ENCODE measurements around the gene DAAM1. TPM values are rescaled to one million over a fixed set of nuclear protein-coding genes. Genes with fewer than 3 reads are reported as not detected.

The DAAM1 gene
- total RNA-seq, 1 experiment from 2014 or later, result 30.4 TPM

DNA sequence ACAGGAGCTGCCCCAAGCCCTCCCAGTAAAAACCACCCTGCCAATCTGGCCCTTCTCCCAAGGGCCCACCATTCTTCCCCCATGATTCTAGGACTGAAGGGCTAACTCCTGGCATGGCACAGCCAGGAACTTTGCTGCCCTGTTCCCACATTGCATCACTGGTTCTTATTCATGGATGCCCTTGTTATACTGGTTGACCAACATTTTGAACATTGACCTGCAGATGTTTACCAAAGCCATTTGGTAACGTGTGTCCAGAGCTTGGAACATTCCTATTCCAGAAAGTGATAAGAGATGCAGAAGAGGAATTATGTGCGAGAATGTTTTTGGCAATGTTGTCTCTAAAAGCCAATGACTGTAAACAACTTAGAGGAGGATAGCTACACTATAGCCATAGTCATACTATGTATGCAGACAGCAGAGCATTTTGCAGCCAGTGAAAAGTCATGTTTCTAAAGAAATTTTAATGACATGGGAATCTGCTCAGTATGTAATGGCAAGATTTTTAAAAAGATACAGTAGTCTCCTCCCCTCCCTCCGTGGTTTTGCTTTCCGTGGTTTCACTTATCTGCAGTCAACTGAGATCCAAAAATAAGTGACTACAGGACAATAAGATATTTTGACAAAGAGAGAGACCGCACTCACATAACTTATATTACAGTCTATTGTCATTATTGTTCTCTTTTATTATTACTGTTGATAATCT lies 108.8 kb downstream of the DAAM1 start:
- ChIA-PET CTCF (no interaction called here), POLR2A (no interaction called here)
- Mint-ChIP-seq H3K9me3 (no peaks in the 10 kb centered on the region), H3K4me3 (no peak overlapping the region), H3K36me3 (no peaks in the 10 kb centered on the region; the same call in 1 of the 2 replicates), H3K27ac (no peak overlapping the region; the same call in 1 of the 2 replicates), H3K4me1 (no peaks in the 10 kb centered on the region), H3K27me3 (ENCODE audit: low read depth) (no peaks in the 10 kb centered on the region)
- ATAC-seq (no peak), DNase-seq (ENCODE audit: low spot score) (no peak)
- TF ChIP-seq GABPB1 (CRISPR knock-in tag; IDR thresholded peaks at IDR 0.05), result peak; percentile 92
- TF ChIP-seq FOXP1 (CRISPR knock-in tag; IDR thresholded peaks at IDR 0.05; ENCODE audit: borderline replicate concordance), result no peak
- TF ChIP-seq NFYB (CRISPR knock-in tag; conservative IDR thresholded peaks at IDR 0.05; ENCODE audit: low read depth), result no peak

DNA sequence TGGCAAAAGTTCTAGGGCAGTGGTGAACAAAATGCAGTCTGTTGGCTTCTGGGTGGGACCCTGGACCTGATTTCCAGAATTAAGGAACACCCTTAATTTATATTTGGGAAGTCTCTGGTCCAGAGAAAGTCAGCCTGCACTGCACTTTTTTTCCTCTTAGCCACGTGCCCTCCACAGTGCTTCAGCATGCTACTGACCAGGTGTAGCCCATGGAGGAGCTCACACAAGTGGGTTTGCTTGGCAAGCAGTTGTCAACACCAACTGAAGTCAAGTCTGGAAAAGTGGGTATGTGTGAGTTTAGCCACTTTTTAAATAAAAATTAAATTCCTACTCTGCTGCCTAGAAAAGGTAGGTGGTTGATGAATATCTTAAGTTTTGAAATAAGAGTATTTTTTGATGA lies 111.3 kb downstream of the DAAM1 start:
- Mint-ChIP-seq H3K4me3 (no peak overlapping the region), H3K36me3 (no peaks in the 10 kb centered on the region), H3K9me3 (no peaks in the 10 kb centered on the region), H3K27ac (no peak overlapping the region), H3K4me1 (peaks cover 8% of the 10 kb centered on the region), H3K27me3 (ENCODE audit: low read depth) (no peaks in the 10 kb centered on the region)
- no peak for ATAC-seq
- no peak for DNase-seq (ENCODE audit: low spot score)
- ChIA-PET CTCF (no interaction called here), POLR2A (no interaction called here)
- no peak for TF ChIP-seq ELF4 (CRISPR knock-in tag; IDR thresholded peaks at IDR 0.05; ENCODE audit: low read depth)
- no peak for TF ChIP-seq ZNF232 (CRISPR knock-in tag; IDR thresholded peaks at IDR 0.05)
- TF ChIP-seq ESRRA (CRISPR knock-in tag; IDR thresholded peaks at IDR 0.05; ENCODE audit: borderline replicate concordance), result no peak
- TF ChIP-seq FOXK1 (CRISPR knock-in tag; IDR thresholded peaks at IDR 0.05), result no peak
- no peak for TF ChIP-seq IRF2 (CRISPR knock-in tag; IDR thresholded peaks at IDR 0.05; ENCODE audit: borderline replicate concordance, low read depth)
- TF ChIP-seq, protein P1, sequence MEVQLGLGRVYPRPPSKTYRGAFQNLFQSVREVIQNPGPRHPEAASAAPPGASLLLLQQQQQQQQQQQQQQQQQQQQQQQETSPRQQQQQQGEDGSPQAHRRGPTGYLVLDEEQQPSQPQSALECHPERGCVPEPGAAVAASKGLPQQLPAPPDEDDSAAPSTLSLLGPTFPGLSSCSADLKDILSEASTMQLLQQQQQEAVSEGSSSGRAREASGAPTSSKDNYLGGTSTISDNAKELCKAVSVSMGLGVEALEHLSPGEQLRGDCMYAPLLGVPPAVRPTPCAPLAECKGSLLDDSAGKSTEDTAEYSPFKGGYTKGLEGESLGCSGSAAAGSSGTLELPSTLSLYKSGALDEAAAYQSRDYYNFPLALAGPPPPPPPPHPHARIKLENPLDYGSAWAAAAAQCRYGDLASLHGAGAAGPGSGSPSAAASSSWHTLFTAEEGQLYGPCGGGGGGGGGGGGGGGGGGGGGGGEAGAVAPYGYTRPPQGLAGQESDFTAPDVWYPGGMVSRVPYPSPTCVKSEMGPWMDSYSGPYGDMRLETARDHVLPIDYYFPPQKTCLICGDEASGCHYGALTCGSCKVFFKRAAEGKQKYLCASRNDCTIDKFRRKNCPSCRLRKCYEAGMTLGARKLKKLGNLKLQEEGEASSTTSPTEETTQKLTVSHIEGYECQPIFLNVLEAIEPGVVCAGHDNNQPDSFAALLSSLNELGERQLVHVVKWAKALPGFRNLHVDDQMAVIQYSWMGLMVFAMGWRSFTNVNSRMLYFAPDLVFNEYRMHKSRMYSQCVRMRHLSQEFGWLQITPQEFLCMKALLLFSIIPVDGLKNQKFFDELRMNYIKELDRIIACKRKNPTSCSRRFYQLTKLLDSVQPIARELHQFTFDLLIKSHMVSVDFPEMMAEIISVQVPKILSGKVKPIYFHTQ (CRISPR knock-in tag; IDR thresholded peaks at IDR 0.05), result no peak
- TF ChIP-seq NFYB (CRISPR knock-in tag; conservative IDR thresholded peaks at IDR 0.05; ENCODE audit: low read depth), result no peak
- TF ChIP-seq GTF2I (CRISPR knock-in tag; conservative IDR thresholded peaks at IDR 0.05), result no peak
- TF ChIP-seq NR3C1 (CRISPR knock-in tag; conservative IDR thresholded peaks at IDR 0.05; ENCODE audit: low read depth), result no peak
- no peak for TF ChIP-seq OVOL2 (CRISPR knock-in tag; IDR thresholded peaks at IDR 0.05; ENCODE audit: borderline replicate concordance)

DNA sequence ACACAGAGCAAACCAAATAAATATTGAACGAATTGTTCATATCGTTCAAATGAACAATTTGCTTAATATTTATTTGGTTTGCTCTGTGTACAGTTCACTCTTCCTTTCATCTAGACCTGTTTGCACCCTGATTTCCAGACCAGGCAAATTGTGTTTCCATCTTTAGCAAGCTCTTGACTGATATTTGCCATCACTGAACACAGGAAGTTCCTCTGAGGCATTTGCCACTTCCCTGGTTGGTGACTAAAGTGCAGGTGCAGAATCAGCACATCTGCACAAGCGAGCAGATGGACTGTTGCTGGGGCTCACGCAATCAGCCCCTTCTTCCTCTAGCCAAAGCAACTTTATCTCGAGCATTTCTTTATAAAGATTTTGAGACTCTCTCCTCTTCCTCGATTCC lies 112.9 kb downstream of the DAAM1 start:
- no peaks in the 10 kb centered on the region for H3K27me3 Mint-ChIP-seq (ENCODE audit: low read depth)
- H3K4me3 Mint-ChIP-seq, result no peak overlapping the region
- no peaks in the 10 kb centered on the region for H3K36me3 Mint-ChIP-seq
- H3K27ac Mint-ChIP-seq, result peak overlapping the region; percentile 37; the same call in 1 of the 2 replicates
- no peaks in the 10 kb centered on the region for H3K9me3 Mint-ChIP-seq
- no peak for DNase-seq (ENCODE audit: low spot score)
- peaks cover 16% of the 10 kb centered on the region for H3K4me1 Mint-ChIP-seq
- no peak for ATAC-seq
- ChIA-PET POLR2A (no interaction called here), CTCF (no interaction called here)
- TF ChIP-seq NR1H2 (CRISPR knock-in tag; IDR thresholded peaks at IDR 0.05) (no peak), FOXK1 (CRISPR knock-in tag; IDR thresholded peaks at IDR 0.05) (no peak), NR3C1 (CRISPR knock-in tag; conservative IDR thresholded peaks at IDR 0.05; ENCODE audit: low read depth) (no peak), ATF6 (CRISPR knock-in tag; IDR thresholded peaks at IDR 0.05) (no peak), FOXJ3 (CRISPR knock-in tag; IDR thresholded peaks at IDR 0.05; ENCODE audit: borderline replicate concordance) (no peak)
- TF ChIP-seq, protein P1 (CRISPR knock-in tag; IDR thresholded peaks at IDR 0.05), result no peak
- TF ChIP-seq, protein P2, sequence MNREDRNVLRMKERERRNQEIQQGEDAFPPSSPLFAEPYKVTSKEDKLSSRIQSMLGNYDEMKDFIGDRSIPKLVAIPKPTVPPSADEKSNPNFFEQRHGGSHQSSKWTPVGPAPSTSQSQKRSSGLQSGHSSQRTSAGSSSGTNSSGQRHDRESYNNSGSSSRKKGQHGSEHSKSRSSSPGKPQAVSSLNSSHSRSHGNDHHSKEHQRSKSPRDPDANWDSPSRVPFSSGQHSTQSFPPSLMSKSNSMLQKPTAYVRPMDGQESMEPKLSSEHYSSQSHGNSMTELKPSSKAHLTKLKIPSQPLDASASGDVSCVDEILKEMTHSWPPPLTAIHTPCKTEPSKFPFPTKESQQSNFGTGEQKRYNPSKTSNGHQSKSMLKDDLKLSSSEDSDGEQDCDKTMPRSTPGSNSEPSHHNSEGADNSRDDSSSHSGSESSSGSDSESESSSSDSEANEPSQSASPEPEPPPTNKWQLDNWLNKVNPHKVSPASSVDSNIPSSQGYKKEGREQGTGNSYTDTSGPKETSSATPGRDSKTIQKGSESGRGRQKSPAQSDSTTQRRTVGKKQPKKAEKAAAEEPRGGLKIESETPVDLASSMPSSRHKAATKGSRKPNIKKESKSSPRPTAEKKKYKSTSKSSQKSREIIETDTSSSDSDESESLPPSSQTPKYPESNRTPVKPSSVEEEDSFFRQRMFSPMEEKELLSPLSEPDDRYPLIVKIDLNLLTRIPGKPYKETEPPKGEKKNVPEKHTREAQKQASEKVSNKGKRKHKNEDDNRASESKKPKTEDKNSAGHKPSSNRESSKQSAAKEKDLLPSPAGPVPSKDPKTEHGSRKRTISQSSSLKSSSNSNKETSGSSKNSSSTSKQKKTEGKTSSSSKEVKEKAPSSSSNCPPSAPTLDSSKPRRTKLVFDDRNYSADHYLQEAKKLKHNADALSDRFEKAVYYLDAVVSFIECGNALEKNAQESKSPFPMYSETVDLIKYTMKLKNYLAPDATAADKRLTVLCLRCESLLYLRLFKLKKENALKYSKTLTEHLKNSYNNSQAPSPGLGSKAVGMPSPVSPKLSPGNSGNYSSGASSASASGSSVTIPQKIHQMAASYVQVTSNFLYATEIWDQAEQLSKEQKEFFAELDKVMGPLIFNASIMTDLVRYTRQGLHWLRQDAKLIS (CRISPR knock-in tag; IDR thresholded peaks at IDR 0.05; ENCODE audit: borderline replicate concordance), result no peak
- TF ChIP-seq, protein P3, sequence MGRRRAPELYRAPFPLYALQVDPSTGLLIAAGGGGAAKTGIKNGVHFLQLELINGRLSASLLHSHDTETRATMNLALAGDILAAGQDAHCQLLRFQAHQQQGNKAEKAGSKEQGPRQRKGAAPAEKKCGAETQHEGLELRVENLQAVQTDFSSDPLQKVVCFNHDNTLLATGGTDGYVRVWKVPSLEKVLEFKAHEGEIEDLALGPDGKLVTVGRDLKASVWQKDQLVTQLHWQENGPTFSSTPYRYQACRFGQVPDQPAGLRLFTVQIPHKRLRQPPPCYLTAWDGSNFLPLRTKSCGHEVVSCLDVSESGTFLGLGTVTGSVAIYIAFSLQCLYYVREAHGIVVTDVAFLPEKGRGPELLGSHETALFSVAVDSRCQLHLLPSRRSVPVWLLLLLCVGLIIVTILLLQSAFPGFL (CRISPR knock-in tag; IDR thresholded peaks at IDR 0.05; ENCODE audit: borderline replicate concordance), result no peak
